HUDEP-2 (cell line): ENCODE data around the gene FOXA3.
"Not testable (repeated sequence)": the region's sequence is repeated elsewhere in the genome, so short reads cannot be mapped to it uniquely, and the experiment has no call there.

Source experiments
- DNase-seq, 76 experiments: peaks; one replicate each; lab custom pipeline; 2025; ENCODE audit not compliant: unreplicated experiment in 76 of 76; lab: John Stamatoyannopoulos, UW

FOXA3 gene

GRCh38 chr19:45886427-45887199 lies 22.5 kb downstream of the FOXA3 start:
- DNase-seq = peak in 75 of 76 experiments; percentile 70 to 98 (median 90)

- DNase-seq = peak in 2 of 76 experiments; percentile 23 to 56
Observed at GRCh38 chr19:45887200-45887710, 23.1 kb downstream of the FOXA3 start.

- DNase-seq = peak in 13 of 76 experiments; percentile 16 to 50 (median 38)
Observed at GRCh38 chr19:45889210-45889885, 25.2 kb downstream of the FOXA3 start.

GRCh38 chr19:45890877-45891276 lies 26.8 kb downstream of the FOXA3 start:
- no peak for DNase-seq

- no peak for DNase-seq
Observed at GRCh38 chr19:45895519-45895972, 31.4 kb downstream of the FOXA3 start.

- DNase-seq = not testable (repeated sequence)
Observed at GRCh38 chr19:45895983-45896599, 32.0 kb downstream of the FOXA3 start.

GRCh38 chr19:45897261-45897812 lies 33.2 kb downstream of the FOXA3 start:
- DNase-seq = no peak

GRCh38 chr19:45899253-45899652 lies 35.1 kb downstream of the FOXA3 start:
- no peak for DNase-seq

GRCh38 chr19:45899919-45900589 lies 35.9 kb downstream of the FOXA3 start:
- DNase-seq = no peak

- peak in 9 of 76 experiments; percentile 14 to 37 (median 27) for DNase-seq
Observed at GRCh38 chr19:45900738-45901431, 36.8 kb downstream of the FOXA3 start.

- no peak for DNase-seq
Observed at GRCh38 chr19:45901432-45901911, 37.3 kb downstream of the FOXA3 start.

GRCh38 chr19:45901912-45902650 lies 38.0 kb downstream of the FOXA3 start, which contains the start of gene MYPOP:
MYPOP (minus strand) TSS chr19:45902613; CDS start chr19:45901773, 840 bp downstream.
- DNase-seq = peak in 1 of 76 experiments; percentile 88

- DNase-seq = peak; percentile 48 to 100 (median 99)
Observed at GRCh38 chr19:45902651-45903625, 38.8 kb downstream of the FOXA3 start.

- no peak for DNase-seq
Observed at GRCh38 chr19:45905011-45905410, 40.9 kb downstream of the FOXA3 start.

- no peak for DNase-seq
Observed at GRCh38 chr19:45906221-45906620, 42.1 kb downstream of the FOXA3 start.

GRCh38 chr19:45908956-45909355 lies 44.8 kb downstream of the FOXA3 start:
- peak in 1 of 76 experiments; percentile 21 for DNase-seq

- DNase-seq = no peak
Observed at GRCh38 chr19:45911291-45911690, 47.2 kb downstream of the FOXA3 start.
